ENCODE data around the gene RASGRP3. TPM values are rescaled to one million over a fixed set of nuclear protein-coding genes. Genes with fewer than 3 reads are reported as not detected.
A peak's percentile ranks its signal among the peaks of the same experiment; 100 is the strongest.

Gene RASGRP3
- total and polyA plus RNA-seq, 9 of the 15 experiments (the other 6 are each of a cell fraction or from before 2014, with no cell fraction given): 0.18 to 1.7 (median 1.2) TPM

DNA sequence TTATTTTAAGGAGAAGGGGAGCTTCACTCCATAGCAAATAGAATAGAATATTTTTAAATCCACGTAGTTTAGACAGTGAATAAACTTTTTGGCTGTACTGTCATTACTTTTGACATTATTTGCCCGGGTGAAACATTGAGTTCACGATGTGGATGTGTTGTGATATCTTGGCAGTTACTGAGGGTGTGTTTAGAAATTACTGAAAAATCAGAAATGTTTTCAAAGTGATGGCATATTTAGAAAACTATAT is 123.4 kb downstream of the RASGRP3 start:
- intact Hi-C loops (cut with micrococcal nuclease): no loop called here
- Histone ChIP-seq H3K9me3 (replicated peaks; ENCODE audit: control insufficient read depth, insufficient read depth, low read depth, low read length) (no peaks in the 10 kb centered on the region), H2AFZ (ENCODE audit: low read depth, low read length) (peak overlapping the region; percentile 98), H3K9ac (ENCODE audit: insufficient read depth in 1 of 2, low read depth in 2 of 2, low read length in 2 of 2) (peak overlapping the region in 1 of 2 experiments; percentile 70; a peak in 2 of 4 replicates), H3K9me1 (ENCODE audit: control insufficient read depth, insufficient read depth, low read length) (no peaks in the 10 kb centered on the region), H3K4me3 (peak overlapping the region; percentile 96), H3K4me2 (ENCODE audit: insufficient read depth, low read length) (peak overlapping the region; percentile 99), H3K27ac (ENCODE audit: extremely low read depth, low read depth, low read length) (peak overlapping the region; percentile 62), H3K79me2 (ENCODE audit: control insufficient read depth, insufficient read depth, low read length) (peaks cover 35% of the 10 kb centered on the region), H3K36me3 (ENCODE audit: control insufficient read depth, insufficient read depth, low read length) (peaks cover 6% of the 10 kb centered on the region; the same call in 2 of the 3 replicates), H3K27me3 (ENCODE audit: control insufficient read depth in 2 of 2, insufficient read depth in 2 of 2, low read length in 2 of 2) (no peaks in the 10 kb centered on the region), H4K20me1 (replicated peaks; ENCODE audit: control insufficient read depth, insufficient read depth, low read length) (no peaks in the 10 kb centered on the region), H3K4me1 (replicated peaks in 1 of 2; ENCODE audit: control insufficient read depth in 2 of 2, insufficient read depth in 2 of 2, low read length in 2 of 2) (peaks cover 0 to 11% of the 10 kb centered on the region in 2 experiments; a peak in 2 of 5 replicates)
- POLR2A ChIA-PET: interaction anchor here (0.8 to 1.1 kb wide), 3 partner anchors 8 to 24 kb away, joined by 3 read pairs; no protein-coding TSS in a partner anchor
- no TSS peak for BruUV-seq (replicated peaks)
- TF ChIP-seq, protein P1, sequence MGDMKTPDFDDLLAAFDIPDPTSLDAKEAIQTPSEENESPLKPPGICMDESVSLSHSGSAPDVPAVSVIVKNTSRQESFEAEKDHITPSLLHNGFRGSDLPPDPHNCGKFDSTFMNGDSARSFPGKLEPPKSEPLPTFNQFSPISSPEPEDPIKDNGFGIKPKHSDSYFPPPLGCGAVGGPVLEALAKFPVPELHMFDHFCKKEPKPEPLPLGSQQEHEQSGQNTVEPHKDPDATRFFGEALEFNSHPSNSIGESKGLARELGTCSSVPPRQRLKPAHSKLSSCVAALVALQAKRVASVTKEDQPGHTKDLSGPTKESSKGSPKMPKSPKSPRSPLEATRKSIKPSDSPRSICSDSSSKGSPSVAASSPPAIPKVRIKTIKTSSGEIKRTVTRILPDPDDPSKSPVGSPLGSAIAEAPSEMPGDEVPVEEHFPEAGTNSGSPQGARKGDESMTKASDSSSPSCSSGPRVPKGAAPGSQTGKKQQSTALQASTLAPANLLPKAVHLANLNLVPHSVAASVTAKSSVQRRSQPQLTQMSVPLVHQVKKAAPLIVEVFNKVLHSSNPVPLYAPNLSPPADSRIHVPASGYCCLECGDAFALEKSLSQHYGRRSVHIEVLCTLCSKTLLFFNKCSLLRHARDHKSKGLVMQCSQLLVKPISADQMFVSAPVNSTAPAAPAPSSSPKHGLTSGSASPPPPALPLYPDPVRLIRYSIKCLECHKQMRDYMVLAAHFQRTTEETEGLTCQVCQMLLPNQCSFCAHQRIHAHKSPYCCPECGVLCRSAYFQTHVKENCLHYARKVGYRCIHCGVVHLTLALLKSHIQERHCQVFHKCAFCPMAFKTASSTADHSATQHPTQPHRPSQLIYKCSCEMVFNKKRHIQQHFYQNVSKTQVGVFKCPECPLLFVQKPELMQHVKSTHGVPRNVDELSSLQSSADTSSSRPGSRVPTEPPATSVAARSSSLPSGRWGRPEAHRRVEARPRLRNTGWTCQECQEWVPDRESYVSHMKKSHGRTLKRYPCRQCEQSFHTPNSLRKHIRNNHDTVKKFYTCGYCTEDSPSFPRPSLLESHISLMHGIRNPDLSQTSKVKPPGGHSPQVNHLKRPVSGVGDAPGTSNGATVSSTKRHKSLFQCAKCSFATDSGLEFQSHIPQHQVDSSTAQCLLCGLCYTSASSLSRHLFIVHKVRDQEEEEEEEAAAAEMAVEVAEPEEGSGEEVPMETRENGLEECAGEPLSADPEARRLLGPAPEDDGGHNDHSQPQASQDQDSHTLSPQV (IDR thresholded peaks at IDR 0.05): peak; percentile 7; the same call in 1 of the 2 replicates
- TF ChIP-seq, protein P2, sequence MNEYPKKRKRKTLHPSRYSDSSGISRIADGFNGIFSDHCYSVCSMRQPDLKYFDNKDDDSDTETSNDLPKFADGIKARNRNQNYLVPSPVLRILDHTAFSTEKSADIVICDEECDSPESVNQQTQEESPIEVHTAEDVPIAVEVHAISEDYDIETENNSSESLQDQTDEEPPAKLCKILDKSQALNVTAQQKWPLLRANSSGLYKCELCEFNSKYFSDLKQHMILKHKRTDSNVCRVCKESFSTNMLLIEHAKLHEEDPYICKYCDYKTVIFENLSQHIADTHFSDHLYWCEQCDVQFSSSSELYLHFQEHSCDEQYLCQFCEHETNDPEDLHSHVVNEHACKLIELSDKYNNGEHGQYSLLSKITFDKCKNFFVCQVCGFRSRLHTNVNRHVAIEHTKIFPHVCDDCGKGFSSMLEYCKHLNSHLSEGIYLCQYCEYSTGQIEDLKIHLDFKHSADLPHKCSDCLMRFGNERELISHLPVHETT (CRISPR knock-in tag; conservative IDR thresholded peaks at IDR 0.05 in 1 of 2, IDR thresholded peaks at IDR 0.05 in 1 of 2): 0 out of 4 replicates have a peak, but pooled peaks of 1 of the 2 experiments have one; percentile 28
- TF ChIP-seq CCAR2 (IDR thresholded peaks at IDR 0.05; ENCODE audit: low read depth, low read length): no peak
- TF ChIP-seq MYC (IDR thresholded peaks at IDR 0.05; ENCODE audit: low read depth, low read length): no peak
- no peak for TF ChIP-seq MYC (CRISPR knock-in tag; IDR thresholded peaks at IDR 0.05; ENCODE audit: borderline replicate concordance, low read depth)
- 13% methylated on average over 3 of the region's 3 CpGs for whole genome bisulfite sequencing (ENCODE audit: insufficient coverage, low coverage, missing lambda C conversion rate)
- no peak for ATAC-seq
- FAIRE-seq: peak; percentile 54
- CTCF ChIA-PET (ENCODE audit: low intra/inter-chr PET ratio): no interaction called here
- DNase-seq (ENCODE audit: extremely low read depth in 1 of 4, low spot score in 3 of 4): no peak
- in situ Hi-C loops (cut with MboI): loop anchor here (25.0 kb wide), 3 partner anchors 188 to 838 kb away; partner anchors contain the start of gene LTBP1

Data from K562 (cell line).